ENCODE measurements around the gene HS6ST2.

GRCh38 chrX:132671229-132671641 is 287.2 kb downstream of the HS6ST2 start:
- TF ChIP-seq CTCF (IDR thresholded peaks at IDR 0.05), result no peak
- TF ChIP-seq MAX (IDR thresholded peaks at IDR 0.05; ENCODE audit: low read depth), result no peak
- TF ChIP-seq USF1 (IDR thresholded peaks at IDR 0.05; ENCODE audit: borderline replicate concordance, low read depth), result no peak
- TF ChIP-seq FOXM1 (IDR thresholded peaks at IDR 0.05; ENCODE audit: low read depth), result no peak
- no peak for TF ChIP-seq USF2 (IDR thresholded peaks at IDR 0.05; ENCODE audit: borderline replicate concordance, low read depth, low read length)

Measured in SK-N-SH (cell line).